ENCODE measurements around the gene FUBP3.

GRCh38 chr9:130634801-130635200, 55.4 kb downstream of the FUBP3 start:
- TF ChIP-seq CTCF (IDR thresholded peaks at IDR 0.05) (no peak), POLR2A (IDR thresholded peaks at IDR 0.05) (no peak)
